Measurements from ENCODE around the gene GAD1.

- no peak for TF ChIP-seq CTCF (IDR thresholded peaks at IDR 0.05)
- no peak for TF ChIP-seq POLR2AphosphoS5 (IDR thresholded peaks at IDR 0.05)
- TF ChIP-seq POLR2A (IDR thresholded peaks at IDR 0.05), result no peak
Measured at GRCh38 chr2:170816504-170817092, at the start of gene GAD1.

All from sigmoid colon (tissue), 4 donors.